Measurements from ENCODE around the gene SARDH.

Gene SARDH

DNA sequence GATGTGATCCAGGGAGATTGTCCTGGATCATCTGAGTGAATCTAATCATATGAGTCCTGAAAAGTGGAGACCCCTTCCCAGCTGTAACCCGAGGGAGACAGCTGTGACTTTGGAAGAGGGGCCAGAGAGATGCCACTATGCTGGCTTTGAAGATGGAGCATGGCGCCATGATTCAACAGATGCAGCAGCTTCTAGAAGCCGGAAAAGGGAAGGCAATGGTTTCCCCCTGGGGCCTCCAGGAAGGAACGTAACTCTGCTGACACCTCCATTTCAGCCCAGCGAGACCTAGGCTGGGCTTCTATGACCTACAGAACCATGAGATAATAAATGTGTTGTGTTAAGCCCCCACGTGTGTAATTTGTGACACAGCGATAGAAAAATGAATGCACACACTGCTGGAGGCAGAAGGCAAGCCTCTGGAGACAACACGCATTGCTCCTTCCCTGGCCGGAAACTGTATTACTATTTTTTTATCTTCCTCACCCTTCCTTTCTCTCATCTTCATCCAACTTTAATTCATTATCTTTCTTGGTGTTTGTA is 16.6 kb upstream of the SARDH start:
- TF ChIP-seq, protein P1, sequence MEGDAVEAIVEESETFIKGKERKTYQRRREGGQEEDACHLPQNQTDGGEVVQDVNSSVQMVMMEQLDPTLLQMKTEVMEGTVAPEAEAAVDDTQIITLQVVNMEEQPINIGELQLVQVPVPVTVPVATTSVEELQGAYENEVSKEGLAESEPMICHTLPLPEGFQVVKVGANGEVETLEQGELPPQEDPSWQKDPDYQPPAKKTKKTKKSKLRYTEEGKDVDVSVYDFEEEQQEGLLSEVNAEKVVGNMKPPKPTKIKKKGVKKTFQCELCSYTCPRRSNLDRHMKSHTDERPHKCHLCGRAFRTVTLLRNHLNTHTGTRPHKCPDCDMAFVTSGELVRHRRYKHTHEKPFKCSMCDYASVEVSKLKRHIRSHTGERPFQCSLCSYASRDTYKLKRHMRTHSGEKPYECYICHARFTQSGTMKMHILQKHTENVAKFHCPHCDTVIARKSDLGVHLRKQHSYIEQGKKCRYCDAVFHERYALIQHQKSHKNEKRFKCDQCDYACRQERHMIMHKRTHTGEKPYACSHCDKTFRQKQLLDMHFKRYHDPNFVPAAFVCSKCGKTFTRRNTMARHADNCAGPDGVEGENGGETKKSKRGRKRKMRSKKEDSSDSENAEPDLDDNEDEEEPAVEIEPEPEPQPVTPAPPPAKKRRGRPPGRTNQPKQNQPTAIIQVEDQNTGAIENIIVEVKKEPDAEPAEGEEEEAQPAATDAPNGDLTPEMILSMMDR (IDR thresholded peaks at IDR 0.05; ENCODE audit: low read length), result no peak
- no peak for TF ChIP-seq EZH2 (IDR thresholded peaks at IDR 0.05; ENCODE audit: borderline replicate concordance, low read length)
- Histone ChIP-seq H3K9ac (ENCODE audit: low read length) (no peak overlapping the region), H3K4me2 (ENCODE audit: low read length) (no peak overlapping the region), H4K20me1 (ENCODE audit: insufficient read depth, low read length) (no peaks in the 10 kb centered on the region), H3K36me3 (ENCODE audit: insufficient read depth, low read length) (no peaks in the 10 kb centered on the region), H3K4me1 (ENCODE audit: insufficient read depth, low read length, severe bottlenecking) (no peaks in the 10 kb centered on the region), H3K27me3 (ENCODE audit: insufficient read depth, low read length) (peaks cover 12% of the 10 kb centered on the region; the same call in 1 of the 2 replicates), H3K9me3 (ENCODE audit: low read length) (no peaks in the 10 kb centered on the region), H3K4me3 (ENCODE audit: low read depth, low read length, poor library complexity, severe bottlenecking) (no peak overlapping the region), H3F3A (ENCODE audit: insufficient read depth, low read length) (no peaks in the 10 kb centered on the region), H2AFZ (ENCODE audit: low read length) (no peak overlapping the region), H3K27ac (ENCODE audit: low read depth, low read length, poor library complexity, severe bottlenecking) (no peak overlapping the region), H3K79me2 (ENCODE audit: insufficient read depth, low read length) (no peaks in the 10 kb centered on the region), H3K9me2 (ENCODE audit: low read depth, low read length) (no peaks in the 10 kb centered on the region)

DNA sequence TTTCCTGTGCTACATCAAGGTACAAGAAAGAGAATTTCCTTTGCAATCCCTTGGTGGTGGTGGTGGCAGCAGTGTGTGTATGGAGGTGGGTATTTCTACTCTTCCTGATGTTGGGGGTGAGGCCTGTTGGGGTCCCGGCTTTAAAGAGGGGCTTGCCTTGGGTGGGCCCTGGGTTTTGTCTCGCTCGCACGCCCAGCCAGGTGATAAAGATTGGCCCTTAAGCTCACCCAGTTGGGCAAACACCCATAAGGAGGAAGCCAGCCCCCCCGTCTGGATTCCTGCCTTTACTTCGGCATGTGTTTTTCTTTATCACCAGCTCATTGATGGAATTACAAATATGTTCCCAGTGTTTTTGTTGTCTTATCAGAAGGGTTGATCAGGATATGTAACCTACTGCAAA is 16.0 kb upstream of the SARDH start:
- Histone ChIP-seq H2AFZ (ENCODE audit: low read length) (no peak overlapping the region), H3K27me3 (ENCODE audit: insufficient read depth, low read length) (peaks cover 12% of the 10 kb centered on the region; the same call in 1 of the 2 replicates), H3K9me3 (ENCODE audit: low read length) (no peaks in the 10 kb centered on the region), H4K20me1 (ENCODE audit: insufficient read depth, low read length) (no peaks in the 10 kb centered on the region), H3K4me1 (ENCODE audit: insufficient read depth, low read length, severe bottlenecking) (no peaks in the 10 kb centered on the region), H3K9ac (ENCODE audit: low read length) (no peak overlapping the region), H3F3A (ENCODE audit: insufficient read depth, low read length) (no peaks in the 10 kb centered on the region), H3K27ac (ENCODE audit: low read depth, low read length, poor library complexity, severe bottlenecking) (no peak overlapping the region), H3K36me3 (ENCODE audit: insufficient read depth, low read length) (no peaks in the 10 kb centered on the region), H3K79me2 (ENCODE audit: insufficient read depth, low read length) (no peaks in the 10 kb centered on the region), H3K4me3 (ENCODE audit: low read depth, low read length, poor library complexity, severe bottlenecking) (no peak overlapping the region), H3K9me2 (ENCODE audit: low read depth, low read length) (no peaks in the 10 kb centered on the region), H3K4me2 (ENCODE audit: low read length) (no peak overlapping the region)
- no peak for TF ChIP-seq EZH2 (IDR thresholded peaks at IDR 0.05; ENCODE audit: borderline replicate concordance, low read length)
- TF ChIP-seq, protein P1 (IDR thresholded peaks at IDR 0.05; ENCODE audit: low read length), result no peak

DNA sequence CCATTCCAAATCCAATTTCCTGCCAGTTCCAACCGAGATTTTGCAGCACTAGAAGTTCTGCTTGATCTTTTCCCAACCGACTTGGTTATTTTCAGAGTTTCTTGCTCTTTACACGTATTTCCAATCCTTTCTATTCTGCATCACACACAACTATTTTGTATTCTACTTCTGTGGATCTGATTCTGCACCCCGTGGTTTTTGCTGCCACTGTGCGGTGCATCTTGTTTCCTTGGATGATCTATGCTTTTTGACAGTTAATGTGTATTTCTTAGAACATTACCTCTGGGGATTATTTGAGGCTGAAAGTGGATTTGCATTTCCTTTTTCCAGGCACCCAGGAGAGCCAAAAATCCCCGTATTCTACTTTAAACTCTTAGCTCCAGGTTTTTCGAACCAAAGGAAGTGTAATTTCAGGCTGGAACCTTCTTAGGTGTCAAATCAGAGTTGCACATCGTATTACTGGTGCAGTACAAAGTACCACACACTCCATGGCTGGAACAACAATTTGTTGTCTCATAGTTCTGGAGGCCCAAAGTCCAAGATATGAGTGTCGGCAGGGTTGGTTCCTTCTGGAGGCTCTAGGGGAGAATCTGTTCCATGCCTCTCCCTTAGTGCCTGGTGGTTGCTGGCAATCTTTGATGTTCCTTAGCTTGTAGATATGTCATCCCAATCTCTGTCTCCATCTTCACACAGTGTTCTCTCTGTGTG is 14.7 kb upstream of the SARDH start:
- no peak for TF ChIP-seq EZH2 (IDR thresholded peaks at IDR 0.05; ENCODE audit: borderline replicate concordance, low read length)
- TF ChIP-seq, protein P1 (IDR thresholded peaks at IDR 0.05; ENCODE audit: low read length), result no peak
- Histone ChIP-seq H3K4me1 (ENCODE audit: insufficient read depth, low read length, severe bottlenecking) (no peaks in the 10 kb centered on the region), H3K9me3 (ENCODE audit: low read length) (no peaks in the 10 kb centered on the region), H3K4me2 (ENCODE audit: low read length) (no peak overlapping the region), H3K27me3 (ENCODE audit: insufficient read depth, low read length) (peaks cover 12% of the 10 kb centered on the region; the same call in 1 of the 2 replicates), H3K4me3 (ENCODE audit: low read depth, low read length, poor library complexity, severe bottlenecking) (no peak overlapping the region), H3K36me3 (ENCODE audit: insufficient read depth, low read length) (no peaks in the 10 kb centered on the region), H3K27ac (ENCODE audit: low read depth, low read length, poor library complexity, severe bottlenecking) (no peak overlapping the region), H3K79me2 (ENCODE audit: insufficient read depth, low read length) (no peaks in the 10 kb centered on the region), H3K9me2 (ENCODE audit: low read depth, low read length) (no peaks in the 10 kb centered on the region), H3K9ac (ENCODE audit: low read length) (no peak overlapping the region), H2AFZ (ENCODE audit: low read length) (no peak overlapping the region), H4K20me1 (ENCODE audit: insufficient read depth, low read length) (no peaks in the 10 kb centered on the region), H3F3A (ENCODE audit: insufficient read depth, low read length) (no peaks in the 10 kb centered on the region)
